ENCODE measurements around the gene ZNF626. TPM values are rescaled to one million over a fixed set of nuclear protein-coding genes. Genes with fewer than 3 reads are reported as not detected.
A peak's percentile ranks its signal among the peaks of the same experiment; 100 is the strongest.
"Not testable (repeated sequence)": the region's sequence is repeated elsewhere in the genome, so short reads cannot be mapped to it uniquely, and the experiment has no call there.

Gene ZNF626
- total RNA-seq, 4 donors from 2014 or later, result 1.3 to 11.6 (median 2.2) TPM

GRCh38 chr19:20662421-20663105 lies 1.2 kb upstream of the ZNF626 start:
- H3K9me3 ChIP-seq, result no peaks in the 10 kb centered on the region
- H3K4me3 ChIP-seq, result no peak overlapping the region
- TF ChIP-seq CTCF (IDR thresholded peaks at IDR 0.05), result no peak
- peaks cover 0 to under 1% (median 0%) of the 10 kb centered on the region in 3 donors for H3K36me3 ChIP-seq
- no peak overlapping the region for H3K27ac ChIP-seq
- DNase-seq, result no peak
- H3K27me3 ChIP-seq, result no peaks in the 10 kb centered on the region
- peaks cover 0 to 10% (median 0%) of the 10 kb centered on the region in 4 donors for H3K4me1 ChIP-seq

GRCh38 chr19:20660473-20661140 lies 764 bp downstream of the ZNF626 start:
- TF ChIP-seq POLR2A (IDR thresholded peaks at IDR 0.05) (no peak), CTCF (IDR thresholded peaks at IDR 0.05) (no peak)
- Histone ChIP-seq H3K27ac (peak overlapping the region; percentile 64 to 86 (median 71)), H3K36me3 (peaks cover 0 to 8% (median 0%) of the 10 kb centered on the region in 3 donors), H3K4me3 (peak overlapping the region; percentile 56 to 81 (median 60)), H3K9me3 (no peaks in the 10 kb centered on the region), H3K4me1 (peaks cover 0 to 10% (median 0%) of the 10 kb centered on the region in 4 donors), H3K27me3 (no peaks in the 10 kb centered on the region)
- no peak for DNase-seq

GRCh38 chr19:20640545-20640944 lies 20.8 kb downstream of the ZNF626 start:
- no peaks in the 10 kb centered on the region for H3K4me1 ChIP-seq
- no peak for DNase-seq
- no peak overlapping the region for H3K27ac ChIP-seq
- H3K9me3 ChIP-seq, result peaks cover 0 to 30% (median 7%) of the 10 kb centered on the region in 4 donors
- peaks cover 0 to 28% (median 0%) of the 10 kb centered on the region in 3 donors for H3K36me3 ChIP-seq
- H3K4me3 ChIP-seq, result no peak overlapping the region
- TF ChIP-seq CTCF (IDR thresholded peaks at IDR 0.05) (no peak), POLR2A (IDR thresholded peaks at IDR 0.05) (no peak)
- H3K27me3 ChIP-seq, result no peaks in the 10 kb centered on the region

- Histone ChIP-seq H3K27ac (no peak overlapping the region), H3K27me3 (no peaks in the 10 kb centered on the region), H3K4me3 (no peak overlapping the region), H3K9me3 (peaks cover 0 to 34% (median 8%) of the 10 kb centered on the region in 4 donors), H3K4me1 (no peaks in the 10 kb centered on the region), H3K36me3 (peaks cover 0 to 33% (median 0%) of the 10 kb centered on the region in 3 donors)
- DNase-seq, result no peak
- no peak for TF ChIP-seq CTCF (IDR thresholded peaks at IDR 0.05)
- no peak for TF ChIP-seq POLR2A (IDR thresholded peaks at IDR 0.05)
Observed at GRCh38 chr19:20640023-20640422, 21.3 kb downstream of the ZNF626 start.

- H3K9me3 ChIP-seq, result peaks cover 0 to 62% (median 7%) of the 10 kb centered on the region in 4 donors
Observed at GRCh38 chr19:20624560-20624959, 36.8 kb downstream of the ZNF626 start.

GRCh38 chr19:20616071-20616470 lies 45.3 kb downstream of the ZNF626 start:
- TF ChIP-seq POLR2A (IDR thresholded peaks at IDR 0.05), result no peak
- TF ChIP-seq CTCF (IDR thresholded peaks at IDR 0.05), result no peak
- Histone ChIP-seq H3K27ac (no peak overlapping the region), H3K9me3 (peaks cover 0 to 34% (median 0%) of the 10 kb centered on the region in 4 donors), H3K27me3 (no peaks in the 10 kb centered on the region), H3K4me3 (no peak overlapping the region), H3K36me3 (no peaks in the 10 kb centered on the region), H3K4me1 (no peaks in the 10 kb centered on the region)
- no peak for DNase-seq

More at GRCh38 chr19:20624560-20624959, 36.8 kb downstream of the ZNF626 start:
- not testable (repeated sequence) for H3K27ac ChIP-seq, H3K27me3 ChIP-seq, H3K4me3 ChIP-seq, H3K36me3 ChIP-seq, H3K4me1 ChIP-seq, DNase-seq

GRCh38 chr19:20614971-20615370 lies 46.4 kb downstream of the ZNF626 start:
- peaks cover 0 to 23% (median 0%) of the 10 kb centered on the region in 4 donors for H3K9me3 ChIP-seq
- not testable (repeated sequence) for H3K27me3 ChIP-seq, H3K4me1 ChIP-seq, H3K4me3 ChIP-seq, DNase-seq, H3K27ac ChIP-seq, H3K36me3 ChIP-seq

Measured in Peyer's patch (tissue), 4 donors.